HG02938 (cell line): Measurements from ENCODE around the gene OSBP2.

Experiments used
- ATAC-seq: cut with Tn5 transposase; IDR thresholded peaks from one replicate; pipeline ENCODE4 v1.9.1; 2021; ENCODE audit warnings: mild to moderate bottlenecking, moderate library complexity; ENCODE audit not compliant: unreplicated experiment

OSBP2 gene

GRCh38 chr22:30802202-30803166 lies 107.8 kb downstream of the OSBP2 start:
- ATAC-seq = peak; percentile 42

GRCh38 chr22:30803679-30804078 lies 109.0 kb downstream of the OSBP2 start:
- ATAC-seq = no peak

- ATAC-seq = no peak
Observed at GRCh38 chr22:30804626-30805025, 110.0 kb downstream of the OSBP2 start.

- no peak for ATAC-seq
Observed at GRCh38 chr22:30806391-30806861, 111.8 kb downstream of the OSBP2 start.

- ATAC-seq = no peak
Observed at GRCh38 chr22:30809086-30809485, 114.4 kb downstream of the OSBP2 start.

GRCh38 chr22:30810105-30810504 lies 115.4 kb downstream of the OSBP2 start:
- ATAC-seq = no peak

GRCh38 chr22:30813936-30814335 lies 119.3 kb downstream of the OSBP2 start:
- no peak for ATAC-seq

GRCh38 chr22:30816413-30816812 lies 121.7 kb downstream of the OSBP2 start:
- ATAC-seq = no peak

GRCh38 chr22:30821381-30821780 lies 126.7 kb downstream of the OSBP2 start:
- ATAC-seq = no peak

- ATAC-seq = no peak
Observed at GRCh38 chr22:30821863-30822215, 127.2 kb downstream of the OSBP2 start.

- no peak for ATAC-seq
Observed at GRCh38 chr22:30822216-30823014, 127.7 kb downstream of the OSBP2 start.

GRCh38 chr22:30823015-30823370 lies 128.3 kb downstream of the OSBP2 start:
- ATAC-seq = no peak

GRCh38 chr22:30824096-30824495 lies 129.4 kb downstream of the OSBP2 start:
- no peak for ATAC-seq

GRCh38 chr22:30824711-30825110 lies 130.0 kb downstream of the OSBP2 start:
- ATAC-seq = no peak

GRCh38 chr22:30825711-30826505 lies 131.2 kb downstream of the OSBP2 start:
- ATAC-seq = no peak

GRCh38 chr22:30826670-30827355 lies 132.1 kb downstream of the OSBP2 start:
- no peak for ATAC-seq

GRCh38 chr22:30827646-30828045 lies 133.0 kb downstream of the OSBP2 start:
- ATAC-seq = no peak

- ATAC-seq = no peak
Observed at GRCh38 chr22:30828187-30829155, 133.8 kb downstream of the OSBP2 start.

GRCh38 chr22:30829901-30830550 lies 135.4 kb downstream of the OSBP2 start:
- ATAC-seq = no peak
